GM23338 (cell line): Measurements from ENCODE around the gene KIAA0753.

ENCODE experiments used
- CTCF ChIP-seq, 2 experiments: fragments of 200-600 bp in 1 of 2; sonication (generic) in 1 of 2; conservative IDR thresholded peaks; 2 replicates each; pipeline versions ENCODE4 v1.5.1 to v1.6.1; 2016 to 2017; ENCODE audit warnings: antibody characterized with exemption in 2 of 2, low read depth in 2 of 2, mild to moderate bottlenecking in 2 of 2, moderate library complexity in 1 of 2
- EZH2 ChIP-seq: fragments of 200-600 bp; sonication (generic); IDR thresholded peaks from one replicate; pipeline ENCODE4 v1.8.0; 2017; ENCODE audit warnings: antibody characterized with exemption, mild to moderate bottlenecking, low read depth; ENCODE audit not compliant: unreplicated experiment
- EZH2phosphoT487 ChIP-seq: fragments of 200-600 bp; sonication (generic); IDR thresholded peaks from one replicate; pipeline ENCODE4 v1.8.1; 2018; ENCODE audit warnings: antibody characterized with exemption; ENCODE audit not compliant: unreplicated experiment
- JUNB ChIP-seq: IDR thresholded peaks from one replicate; pipeline ENCODE4 v1.6.1; 2016; ENCODE audit warnings: antibody characterized with exemption; ENCODE audit not compliant: unreplicated experiment
- POLR2AphosphoS5 ChIP-seq: IDR thresholded peaks from 2 replicates; pipeline ENCODE4 v1.6.1; 2016; ENCODE audit warnings: antibody characterized with exemption, low read depth
- REST ChIP-seq: IDR thresholded peaks from one replicate; pipeline ENCODE4 v1.6.1; 2018; ENCODE audit warnings: antibody characterized with exemption; ENCODE audit not compliant: unreplicated experiment

- TF ChIP-seq CTCF (conservative IDR thresholded peaks at IDR 0.05; ENCODE audit: low read depth in 2 of 2) (no peak), POLR2AphosphoS5 (no peak), JUNB (no peak), EZH2 (no peak), REST (no peak), EZH2phosphoT487 (no peak)
These were observed 64.3 kb downstream of the KIAA0753 start for GRCh38 chr17:6576038-6576785.
